NCI-H128 (cell line): ENCODE data around the gene FADD.

ENCODE experiments used
- DNase-seq: peaks from one replicate; lab custom pipeline; 2025; ENCODE audit not compliant: unreplicated experiment; lab: John Stamatoyannopoulos, UW

FADD gene

DNA sequence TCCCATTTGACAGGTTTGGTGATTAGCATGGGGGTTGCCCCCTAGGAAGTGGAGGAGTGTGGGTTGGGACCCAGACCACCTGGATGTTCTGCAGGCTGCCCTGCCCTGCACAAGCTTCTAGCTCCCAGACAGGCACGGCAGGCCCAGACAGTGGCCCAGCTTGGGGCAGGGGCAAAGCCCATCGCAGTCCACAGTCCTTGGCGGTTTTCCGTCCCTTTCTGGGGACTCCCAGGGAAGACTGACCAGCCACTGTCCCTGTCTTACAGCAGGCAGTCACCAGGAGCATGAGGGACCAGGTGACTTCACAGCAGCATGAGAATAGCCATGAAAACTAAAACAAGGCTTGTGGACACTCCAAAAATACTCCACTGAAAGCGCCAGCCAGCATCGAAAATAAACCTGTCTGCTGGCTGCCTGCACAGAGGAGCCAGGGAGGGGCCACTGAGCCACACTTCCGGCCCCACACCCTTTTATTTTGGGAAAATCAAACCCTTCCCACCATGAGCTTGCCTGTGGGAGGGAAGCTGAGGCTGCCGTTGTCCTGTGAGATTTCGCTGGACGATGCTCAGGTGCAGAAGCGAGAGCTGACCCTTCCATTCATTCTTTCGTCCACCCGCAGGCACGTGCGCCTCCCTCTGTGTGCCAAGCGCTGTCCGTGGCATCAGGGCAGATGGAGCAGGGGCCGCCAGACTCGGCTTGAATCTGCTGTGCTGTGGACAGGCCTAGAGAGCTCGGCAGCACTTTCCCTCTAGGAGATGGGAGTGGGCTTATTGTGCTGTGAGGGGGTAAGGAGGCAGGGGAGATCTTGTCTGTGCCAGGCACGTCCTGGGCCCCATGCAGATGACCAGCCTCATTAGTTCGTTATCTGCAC, 28.0 kb downstream of the FADD start:
- no peak for DNase-seq

DNA sequence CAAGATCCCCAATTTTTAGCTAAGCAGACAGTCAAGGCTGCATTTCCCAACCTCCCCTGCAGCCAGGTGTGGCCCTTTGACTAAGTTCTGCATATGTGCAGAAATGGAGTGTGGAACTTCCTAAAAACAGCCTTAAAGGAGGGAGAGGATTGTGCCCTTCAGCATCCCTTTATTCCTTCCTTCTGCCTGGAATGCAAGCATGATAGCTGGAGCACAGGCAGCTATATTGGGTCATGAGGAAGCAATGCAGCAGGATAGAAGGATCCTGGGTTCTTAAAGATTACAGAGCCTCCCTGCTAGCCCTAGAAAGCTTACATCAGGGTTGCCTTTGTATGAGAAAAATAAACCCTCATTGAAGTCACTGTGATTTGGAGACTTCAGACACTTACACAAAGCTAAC, 29.9 kb downstream of the FADD start:
- DNase-seq: no peak

GRCh38 chr11:70233511-70233934, 30.4 kb downstream of the FADD start:
- no peak for DNase-seq

DNA sequence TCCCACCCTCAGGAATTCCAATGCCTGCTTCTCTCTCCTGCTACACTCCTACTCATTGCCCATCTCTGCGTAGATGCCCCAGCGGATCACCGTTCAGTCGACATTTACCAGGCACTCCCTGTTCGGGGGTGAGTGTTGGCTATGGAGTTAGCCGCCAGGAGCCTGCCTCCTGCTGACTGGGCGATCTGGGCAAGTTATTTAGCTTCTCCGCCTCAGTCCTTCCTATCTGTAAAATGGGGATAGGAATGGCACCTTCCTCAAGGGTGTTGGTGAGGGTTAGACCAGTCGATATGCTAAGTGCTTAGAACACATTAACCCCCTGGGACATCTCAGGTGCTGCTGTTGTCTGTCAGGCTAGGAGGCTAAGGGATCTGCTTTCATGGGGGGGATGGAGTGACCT, 30.9 kb downstream of the FADD start:
- DNase-seq: no peak

DNA sequence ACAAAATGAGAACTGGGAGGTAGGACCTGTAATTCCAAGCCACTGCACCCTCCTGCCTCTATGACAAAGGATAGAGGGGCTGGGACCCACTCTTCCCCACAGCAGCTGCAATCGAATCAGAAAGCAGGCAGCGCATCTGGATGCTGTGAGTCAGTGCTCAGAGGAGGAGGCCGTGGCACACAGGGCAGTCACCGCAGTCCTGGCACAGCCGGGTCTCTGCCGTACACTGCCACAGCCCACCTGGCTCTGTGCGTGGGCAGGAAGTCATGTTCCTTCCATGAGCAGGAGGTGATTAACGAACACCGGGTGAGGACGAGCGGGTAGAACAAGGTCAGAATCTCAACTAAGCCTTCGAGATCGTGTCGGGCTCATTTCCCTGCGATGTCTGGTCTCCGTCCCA, 37.2 kb downstream of the FADD start:
- no peak for DNase-seq

GRCh38 chr11:70241709-70242108, 38.6 kb downstream of the FADD start:
- DNase-seq: no peak

DNA sequence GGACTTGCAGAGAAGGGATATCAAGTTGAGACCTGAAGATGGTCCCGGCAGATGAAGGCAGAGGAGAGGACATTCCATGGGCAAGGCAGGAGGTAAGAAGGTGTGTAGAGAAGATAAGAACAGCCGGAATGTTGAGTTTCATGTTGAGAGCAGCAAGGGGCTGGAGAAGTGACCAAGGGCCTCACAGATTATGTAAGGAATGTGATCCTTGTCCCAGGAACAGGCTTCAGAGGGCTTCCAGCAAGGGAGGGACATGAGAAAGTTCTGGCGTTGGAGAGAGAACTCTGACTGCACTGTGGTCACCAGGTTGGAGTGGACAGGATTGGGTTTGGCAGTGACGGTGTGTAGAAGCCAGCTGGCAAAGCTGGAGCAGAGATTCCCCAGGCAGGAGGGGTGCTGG, 39.8 kb downstream of the FADD start:
- no peak for DNase-seq

DNA sequence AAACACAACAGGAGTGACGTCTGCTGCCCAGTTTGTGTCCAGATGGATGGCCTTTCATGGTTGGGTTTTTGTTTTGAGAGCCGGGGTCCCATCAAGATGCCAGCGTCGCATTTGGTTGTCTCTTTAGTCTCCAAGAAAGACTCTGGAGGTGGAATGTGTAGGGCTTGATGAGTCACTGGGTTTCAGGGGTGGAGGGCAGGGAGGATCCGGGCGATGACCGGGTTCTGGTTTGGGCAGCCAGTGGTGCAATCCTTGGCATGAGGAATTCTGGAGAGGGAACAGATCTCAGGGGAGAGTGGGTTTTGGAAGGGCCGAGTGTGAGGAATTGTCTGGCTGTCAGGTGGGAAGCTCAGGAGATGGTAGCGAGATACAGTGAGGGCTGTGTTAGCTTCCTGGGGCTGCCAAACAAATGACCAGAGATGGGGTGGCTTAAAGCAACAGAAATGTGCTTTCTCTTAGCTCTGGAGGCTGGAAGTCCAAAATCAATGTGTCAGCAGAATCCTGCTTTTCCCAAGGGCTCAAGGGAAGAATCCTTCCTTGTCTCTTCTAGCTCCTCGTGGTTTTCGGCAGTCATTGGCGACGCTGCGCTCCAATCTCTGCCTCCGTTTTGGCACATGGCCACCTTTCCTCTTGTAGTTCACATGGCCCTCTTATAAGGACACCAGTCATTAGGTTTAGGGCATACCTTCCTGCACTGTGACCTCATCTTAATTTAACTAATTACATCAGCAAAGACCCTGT, 41.0 kb downstream of the FADD start:
- no peak for DNase-seq

- DNase-seq: no peak
Measured at GRCh38 chr11:70244698-70245097, 41.6 kb downstream of the FADD start.

GRCh38 chr11:70246196-70246595, 43.1 kb downstream of the FADD start:
- DNase-seq: no peak

GRCh38 chr11:70247042-70247709, 44.1 kb downstream of the FADD start:
- DNase-seq: no peak

GRCh38 chr11:70247710-70248072, 44.6 kb downstream of the FADD start:
- DNase-seq: no peak

DNA sequence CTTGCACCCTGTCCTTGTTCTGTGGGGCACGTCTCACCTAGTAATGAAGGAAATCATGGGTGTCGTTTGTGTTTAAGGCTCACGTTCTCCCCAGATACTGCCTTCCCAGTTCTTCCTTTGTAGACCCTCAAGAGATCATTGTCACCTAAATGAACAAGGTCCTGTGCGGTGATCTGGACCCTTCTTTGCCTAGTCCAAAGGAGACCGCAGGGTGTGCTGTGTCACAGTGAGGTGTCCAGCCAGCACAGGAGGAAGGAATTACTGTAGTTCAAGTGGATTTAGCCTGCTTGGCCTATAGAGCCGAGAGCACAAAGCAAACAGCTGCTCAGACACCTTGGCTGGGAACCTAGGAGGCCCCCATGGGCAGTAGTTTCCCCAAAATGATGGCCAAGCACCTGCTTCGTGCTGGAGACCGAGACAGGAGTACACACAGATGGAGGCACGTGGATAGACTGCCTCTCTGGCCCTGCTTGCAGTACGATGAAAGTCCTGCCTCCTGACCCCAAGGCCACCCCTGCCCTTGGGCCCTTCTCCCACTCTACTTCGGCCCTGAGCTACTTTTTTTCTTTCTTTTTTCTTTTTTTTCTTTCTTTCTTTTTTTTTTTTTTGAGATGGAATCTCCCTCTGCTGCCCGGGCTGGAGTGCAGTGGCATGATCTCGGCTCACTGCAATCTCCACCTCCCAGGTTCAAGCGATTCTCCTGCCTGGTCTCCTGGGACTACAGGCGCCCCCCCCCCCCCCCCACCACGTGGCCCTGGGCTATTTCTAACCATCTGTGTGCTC, 48.0 kb downstream of the FADD start:
- DNase-seq: no peak

- DNase-seq: no peak
Measured at GRCh38 chr11:70251659-70252321, 48.7 kb downstream of the FADD start.

GRCh38 chr11:70252844-70253243, 49.7 kb downstream of the FADD start:
- no peak for DNase-seq

GRCh38 chr11:70255477-70256116, 52.5 kb downstream of the FADD start:
- DNase-seq: no peak
